ENCODE measurements around the gene THRB. TPM values are rescaled to one million over a fixed set of nuclear protein-coding genes. Genes with fewer than 3 reads are reported as not detected.
"Not testable (repeated sequence)": the region's sequence is repeated elsewhere in the genome, so short reads cannot be mapped to it uniquely, and the experiment has no call there.

The THRB gene
- total and polyA plus RNA-seq, 9 of the 15 experiments (the other 6 are each of a cell fraction or from before 2014, with no cell fraction given): 1.7 to 14.9 (median 6.9) TPM

DNA sequence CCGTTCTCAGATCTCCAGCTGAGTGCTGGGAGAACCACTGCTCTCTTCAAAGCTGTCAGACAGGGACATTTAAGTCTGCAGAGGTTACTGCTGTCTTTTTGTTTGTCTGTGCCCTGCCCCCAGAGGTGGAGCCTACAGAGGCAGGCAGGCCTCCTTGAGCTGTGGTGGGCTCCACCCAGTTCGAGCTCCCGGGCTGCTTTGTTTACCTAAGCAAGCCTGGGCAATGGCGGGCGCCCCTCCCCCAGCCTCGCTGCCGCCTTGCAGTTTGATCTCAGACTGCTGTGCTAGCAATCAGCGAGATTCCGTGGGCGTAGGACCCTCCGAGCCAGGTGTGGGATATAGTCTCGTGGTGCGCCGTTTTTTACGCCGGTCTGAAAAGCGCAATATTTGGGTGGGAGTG is 399.8 kb downstream of the THRB start:
- in situ Hi-C loops (cut with MboI): not testable (repeated sequence)
- TF ChIP-seq FOXA3 (CRISPR knock-in tag; conservative IDR thresholded peaks at IDR 0.05 in 1 of 2, IDR thresholded peaks at IDR 0.05 in 1 of 2): peak in 1 of 2 experiments; percentile 72; a peak in 2 of 4 replicates
- peak; percentile 35; the same call in 1 of the 2 replicates for TF ChIP-seq EGR1 (conservative IDR thresholded peaks at IDR 0.05)
- 0 out of 2 replicates have a peak, but pooled peaks have one; percentile 21 for TF ChIP-seq RBFOX2 (IDR thresholded peaks at IDR 0.05; ENCODE audit: low read depth, low read length)

GRCh38 chr3:24088782-24089181 is 405.9 kb downstream of the THRB start:
- Histone ChIP-seq H3K27me3 (ENCODE audit: control insufficient read depth in 2 of 2, insufficient read depth in 2 of 2, low read length in 2 of 2) (peaks cover 8 to 11% of the 10 kb centered on the region in 2 experiments), H3K9me1 (ENCODE audit: control insufficient read depth, insufficient read depth, low read length) (no peaks in the 10 kb centered on the region), H3K4me3 (no peak overlapping the region), H3K4me1 (replicated peaks in 1 of 2; ENCODE audit: control insufficient read depth in 2 of 2, insufficient read depth in 2 of 2, low read length in 2 of 2) (no peaks in the 10 kb centered on the region), H3K36me3 (ENCODE audit: control insufficient read depth, insufficient read depth, low read length) (no peaks in the 10 kb centered on the region), H3K27ac (ENCODE audit: extremely low read depth, low read depth, low read length) (no peak overlapping the region), H3K79me2 (ENCODE audit: control insufficient read depth, insufficient read depth, low read length) (no peaks in the 10 kb centered on the region), H2AFZ (ENCODE audit: low read depth, low read length) (no peak overlapping the region), H4K20me1 (replicated peaks; ENCODE audit: control insufficient read depth, insufficient read depth, low read length) (no peaks in the 10 kb centered on the region), H3K9me3 (replicated peaks; ENCODE audit: control insufficient read depth, insufficient read depth, low read depth, low read length) (no peaks in the 10 kb centered on the region), H3K9ac (ENCODE audit: insufficient read depth in 1 of 2, low read depth in 2 of 2, low read length in 2 of 2) (no peak overlapping the region), H3K4me2 (ENCODE audit: insufficient read depth, low read length) (no peak overlapping the region)
- 3% methylated on average over 2 of the region's 2 CpGs for WGBS (ENCODE audit: insufficient coverage, low coverage, missing lambda C conversion rate)
- no peak for FAIRE-seq
- ChIA-PET CTCF (ENCODE audit: low intra/inter-chr PET ratio) (no interaction called here), POLR2A (interaction anchor here (1.0 to 2.0 kb wide), 2 partner anchors 9 to 353 kb away, joined by 3 to 5 read pairs; no protein-coding TSS in a partner anchor)
- peak; percentile 27 to 68 (median 64) for DNase-seq (ENCODE audit: extremely low read depth in 1 of 4, low spot score in 3 of 4)
- in situ Hi-C loops (cut with MboI) (no loop called here), intact Hi-C loops (cut with micrococcal nuclease) (loop anchor here (5.0 kb wide), 1 partner anchor 149 kb away; no protein-coding TSS in a partner anchor)
- no TSS peak for BruUV-seq (replicated peaks)
- peak; percentile 96 for ATAC-seq
- TF ChIP-seq ZNF57 (CRISPR knock-in tag; IDR thresholded peaks at IDR 0.05): no peak
- no peak for TF ChIP-seq SIN3A (IDR thresholded peaks at IDR 0.05; ENCODE audit: borderline replicate concordance in 2 of 2, control insufficient read depth in 1 of 2, low read depth in 2 of 2, low read length in 2 of 2)
- no peak for TF ChIP-seq NBN (IDR thresholded peaks at IDR 0.05; ENCODE audit: low read depth)
- TF ChIP-seq GABPB1 (CRISPR knock-in tag; IDR thresholded peaks at IDR 0.05): no peak
- TF ChIP-seq FOSL1 (tag; conservative IDR thresholded peaks at IDR 0.05): no peak
- no peak for TF ChIP-seq PRMT5 (CRISPR knock-in tag; IDR thresholded peaks at IDR 0.05)
- TF ChIP-seq, protein P1, sequence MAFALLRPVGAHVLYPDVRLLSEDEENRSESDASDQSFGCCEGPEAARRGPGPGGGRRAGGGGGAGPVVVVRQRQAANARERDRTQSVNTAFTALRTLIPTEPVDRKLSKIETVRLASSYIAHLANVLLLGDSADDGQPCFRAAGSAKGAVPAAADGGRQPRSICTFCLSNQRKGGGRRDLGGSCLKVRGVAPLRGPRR (CRISPR knock-in tag; IDR thresholded peaks at IDR 0.05): no peak
- no peak for TF ChIP-seq ZNF174 (CRISPR knock-in tag; IDR thresholded peaks at IDR 0.05)
- no peak for TF ChIP-seq GTF3C2 (IDR thresholded peaks at IDR 0.05; ENCODE audit: borderline replicate concordance, extremely low read depth, insufficient read length)

More for the DNA sequence above, 399.8 kb downstream of the THRB start:
- H3K36me3 ChIP-seq (ENCODE audit: control insufficient read depth, insufficient read depth, low read length); H3K4me3 ChIP-seq; H3K27ac ChIP-seq (ENCODE audit: extremely low read depth, low read depth, low read length); H3K27me3 ChIP-seq (ENCODE audit: control insufficient read depth in 2 of 2, insufficient read depth in 2 of 2, low read length in 2 of 2); H3K9me3 ChIP-seq (replicated peaks; ENCODE audit: control insufficient read depth, insufficient read depth, low read depth, low read length); CTCF ChIA-PET (ENCODE audit: low intra/inter-chr PET ratio); ATAC-seq; BruUV-seq (replicated peaks); intact Hi-C loops (cut with micrococcal nuclease); FAIRE-seq; DNase-seq (ENCODE audit: extremely low read depth in 1 of 4, low spot score in 3 of 4); H3K9me1 ChIP-seq (ENCODE audit: control insufficient read depth, insufficient read depth, low read length); H3K4me2 ChIP-seq (ENCODE audit: insufficient read depth, low read length); H3K4me1 ChIP-seq (replicated peaks in 1 of 2; ENCODE audit: control insufficient read depth in 2 of 2, insufficient read depth in 2 of 2, low read length in 2 of 2); H4K20me1 ChIP-seq (replicated peaks; ENCODE audit: control insufficient read depth, insufficient read depth, low read length); POLR2A ChIA-PET; H3K9ac ChIP-seq (ENCODE audit: insufficient read depth in 1 of 2, low read depth in 2 of 2, low read length in 2 of 2); H3K79me2 ChIP-seq (ENCODE audit: control insufficient read depth, insufficient read depth, low read length): not testable (repeated sequence)
- 15% methylated on average over 12 of the region's 17 CpGs for WGBS (ENCODE audit: insufficient coverage, low coverage, missing lambda C conversion rate)
- peak overlapping the region; percentile 68; the same call in 1 of the 2 replicates for H2AFZ ChIP-seq (ENCODE audit: low read depth, low read length)

All from K562 (cell line).